ENCODE data around the gene S1PR1. TPM values are rescaled to one million over a fixed set of nuclear protein-coding genes. Genes with fewer than 3 reads are reported as not detected.
"Not testable (repeated sequence)": the region's sequence is repeated elsewhere in the genome, so short reads cannot be mapped to it uniquely, and the experiment has no call there.

The S1PR1 gene
- 0.38 TPM for polyA plus RNA-seq (2013, experiment 1 of 2; ENCODE audit: insufficient read length)
- 0.28 TPM for polyA plus RNA-seq (2013, experiment 2 of 2; ENCODE audit: insufficient read length)

- DNase-seq: peak; percentile 55
Measured at GRCh38 chr1:101236516-101237228, at the start of gene S1PR1. Gene S1PR1, plus strand, starts transcription at chr1:101237019. Its CDS starts 1,966 bp downstream, at chr1:101238985.

GRCh38 chr1:101187297-101187696, 49.5 kb upstream of the S1PR1 start:
- DNase-seq: no peak

- DNase-seq: peak; percentile 34
Measured at GRCh38 chr1:101188331-101188730, 48.5 kb upstream of the S1PR1 start.

- not testable (repeated sequence) for DNase-seq
Measured at GRCh38 chr1:101188968-101189367, 47.9 kb upstream of the S1PR1 start.

GRCh38 chr1:101190441-101190840, 46.4 kb upstream of the S1PR1 start:
- peak; percentile 45 for DNase-seq

- DNase-seq: no peak
Measured at GRCh38 chr1:101191049-101191448, 45.8 kb upstream of the S1PR1 start.

- no peak for DNase-seq
Measured at GRCh38 chr1:101193733-101194169, 43.1 kb upstream of the S1PR1 start.

- DNase-seq: no peak
Measured at GRCh38 chr1:101194746-101195145, 42.1 kb upstream of the S1PR1 start.

GRCh38 chr1:101196668-101197067, 40.2 kb upstream of the S1PR1 start:
- no peak for DNase-seq

GRCh38 chr1:101198842-101199636, 37.8 kb upstream of the S1PR1 start:
- DNase-seq: no peak

- no peak for DNase-seq
Measured at GRCh38 chr1:101199637-101199982, 37.2 kb upstream of the S1PR1 start.

- peak; percentile 93 for DNase-seq
Measured at GRCh38 chr1:101200513-101200912, 36.3 kb upstream of the S1PR1 start.

- DNase-seq: peak; percentile 35
Measured at GRCh38 chr1:101203820-101204540, 32.8 kb upstream of the S1PR1 start.

GRCh38 chr1:101205457-101205856, 31.4 kb upstream of the S1PR1 start:
- DNase-seq: no peak

GRCh38 chr1:101206139-101206538, 30.7 kb upstream of the S1PR1 start:
- DNase-seq: not testable (repeated sequence)

GRCh38 chr1:101207271-101207670, 29.5 kb upstream of the S1PR1 start:
- DNase-seq: not testable (repeated sequence)

- DNase-seq: no peak
Measured at GRCh38 chr1:101207891-101208290, 28.9 kb upstream of the S1PR1 start.

- DNase-seq: no peak
Measured at GRCh38 chr1:101215363-101216011, 21.3 kb upstream of the S1PR1 start.

- DNase-seq: no peak
Measured at GRCh38 chr1:101216623-101217022, 20.2 kb upstream of the S1PR1 start.

GRCh38 chr1:101217148-101217547, 19.7 kb upstream of the S1PR1 start:
- no peak for DNase-seq

- not testable (repeated sequence) for DNase-seq
Measured at GRCh38 chr1:101218968-101219367, 17.9 kb upstream of the S1PR1 start.

Data from fibroblast of skin of back (primary cell).